Common myeloid progenitor, CD34-positive (primary cell): ENCODE data around the gene EFEMP2.

Experiments
- CTCF ChIA-PET: fragments of 350-600 bp; sonication (Branson Sonifier 250); formaldehyde crosslinking; loops from one replicate; lab custom pipeline; 2021; ENCODE audit warnings: antibody characterized with exemption; lab: Charles Lee
- POLR2A ChIA-PET: fragments of 350-600 bp; sonication (Branson Sonifier 250); formaldehyde crosslinking; loops from one replicate; lab custom pipeline; 2021; ENCODE audit warnings: antibody characterized with exemption; lab: Charles Lee
- DNase-seq, 3 donors: peaks; one replicate each; pipeline versions ENCODE4 v3.0.0 to v3.0.0-alpha.2; 2013
- H3K27ac ChIP-seq, 2 experiments: 1 replicate in 1 of 2; 2 replicates in 1 of 2; pipeline ENCODE4 v1.7.0; 2013; ENCODE audit warnings: inconsistent platforms in 2 of 2, low read length in 2 of 2, mild to moderate bottlenecking in 2 of 2, low read depth in 1 of 2, moderate library complexity in 1 of 2; ENCODE audit not compliant: severe bottlenecking in 2 of 2, insufficient read depth in 1 of 2, poor library complexity in 1 of 2
- H3K27me3 ChIP-seq, 5 experiments: replicated peaks in 2 of 5; 1 replicate in 3 of 5; 2 replicates in 2 of 5; pipeline versions ENCODE4 v1.6.1 to v1.7.0; 2013; ENCODE audit warnings: low read length in 4 of 5, mild to moderate bottlenecking in 2 of 5, moderate library complexity in 2 of 5, inconsistent platforms in 1 of 5; ENCODE audit not compliant: insufficient read depth in 5 of 5, control insufficient read depth in 4 of 5
- H3K36me3 ChIP-seq, 4 experiments: 1 replicate in 2 of 4; 2 replicates in 2 of 4; pipeline versions ENCODE4 v1.6.1 to v1.7.0; 2013; ENCODE audit warnings: low read length in 3 of 4, control low read depth in 1 of 4, mild to moderate bottlenecking in 1 of 4; ENCODE audit not compliant: control insufficient read depth in 4 of 4, insufficient read depth in 4 of 4
- H3K4me1 ChIP-seq, 4 experiments: 1 replicate in 3 of 4; 2 replicates in 1 of 4; pipeline versions ENCODE4 v1.6.1 to v1.7.1; 2013; ENCODE audit warnings: low read length in 3 of 4, mild to moderate bottlenecking in 3 of 4, control low read depth in 1 of 4, inconsistent platforms in 1 of 4, moderate library complexity in 1 of 4; ENCODE audit not compliant: control insufficient read depth in 4 of 4, insufficient read depth in 4 of 4; ENCODE audit errors: control extremely low read depth in 1 of 4
- H3K4me3 ChIP-seq, 7 experiments: 1 replicate in 4 of 7; 2 replicates in 3 of 7; pipeline versions ENCODE4 v1.5.1 to v1.7.0; 2013; ENCODE audit warnings: mild to moderate bottlenecking in 7 of 7, low read length in 6 of 7, moderate library complexity in 6 of 7, inconsistent platforms in 2 of 7, low read depth in 2 of 7, control low read depth in 1 of 7; ENCODE audit not compliant: insufficient read depth in 4 of 7, control insufficient read depth in 1 of 7; ENCODE audit errors: extremely low read depth in 1 of 7
- H3K9me3 ChIP-seq, 5 experiments: 1 replicate in 4 of 5; 2 replicates in 1 of 5; pipeline versions ENCODE4 v1.6.1 to v1.7.1; 2013; ENCODE audit warnings: low read length in 4 of 5, mild to moderate bottlenecking in 2 of 5, inconsistent platforms in 1 of 5, low read depth in 1 of 5, moderate library complexity in 1 of 5; ENCODE audit not compliant: control insufficient read depth in 4 of 5, insufficient read depth in 2 of 5; ENCODE audit errors: control extremely low read depth in 1 of 5
- WGBS: methylation state at CpG from one replicate; pipeline ENCODE4 v1.1.5; 2013; ENCODE audit not compliant: insufficient coverage; 5-methylcytosine and 5-hydroxymethylcytosine counted together

Gene EFEMP2

GRCh38 chr11:65857500-65857852, 15.1 kb downstream of the EFEMP2 start:
- peaks cover 4 to 51% (median 37%) of the 10 kb centered on the region in 4 experiments for H3K36me3 ChIP-seq
- H3K27ac ChIP-seq, result peak overlapping the region; percentile 57 to 78
- H3K9me3 ChIP-seq, result no peaks in the 10 kb centered on the region
- H3K27me3 ChIP-seq, result no peaks in the 10 kb centered on the region
- POLR2A ChIA-PET, result interaction anchor here (0.5 to 4.1 kb wide), 8 partner anchors 12 to 137 kb away, joined by 3 to 33 read pairs (median 4); partner anchors contain the start of genes CCDC85B, CTSW, FIBP and RNASEH2C
- CTCF ChIA-PET, result interaction anchor here (1.1 to 7.9 kb wide), 3 partner anchors 8 to 30 kb away, joined by 3 to 124 read pairs (median 3); partner anchors contain the start of genes CCDC85B and FIBP
- no peak for DNase-seq
- WGBS, result 0% methylated on average over 37 of the region's 49 CpGs
- peak overlapping the region; percentile 89 to 96 (median 90) for H3K4me3 ChIP-seq
- peaks cover 14 to 52% (median 49%) of the 10 kb centered on the region in 4 experiments for H3K4me1 ChIP-seq

- no peaks in the 10 kb centered on the region for H3K9me3 ChIP-seq
- 1% methylated on average over 56 of the region's 57 CpGs for WGBS
- POLR2A ChIA-PET, result interaction anchor here (1.0 to 2.1 kb wide), 5 partner anchors 13 to 136 kb away, joined by 3 to 6 read pairs (median 4); partner anchors contain the start of genes FIBP and RNASEH2C
- DNase-seq, result peak; percentile 54 to 78 (median 73)
- CTCF ChIA-PET, result interaction anchor here (7.9 kb wide), 1 partner anchor 30 kb away, joined by 124 read pairs; the partner anchor contains the start of genes CCDC85B and FIBP
- H3K4me1 ChIP-seq, result peaks cover 14 to 47% (median 46%) of the 10 kb centered on the region in 4 experiments
- peak overlapping the region; percentile 57 to 78 for H3K27ac ChIP-seq
- no peaks in the 10 kb centered on the region for H3K27me3 ChIP-seq
- H3K4me3 ChIP-seq, result peak overlapping the region; percentile 89 to 96 (median 90)
- peaks cover 4 to 51% (median 37%) of the 10 kb centered on the region in 4 experiments for H3K36me3 ChIP-seq
Observed at GRCh38 chr11:65856689-65857499, 15.7 kb downstream of the EFEMP2 start.

DNA sequence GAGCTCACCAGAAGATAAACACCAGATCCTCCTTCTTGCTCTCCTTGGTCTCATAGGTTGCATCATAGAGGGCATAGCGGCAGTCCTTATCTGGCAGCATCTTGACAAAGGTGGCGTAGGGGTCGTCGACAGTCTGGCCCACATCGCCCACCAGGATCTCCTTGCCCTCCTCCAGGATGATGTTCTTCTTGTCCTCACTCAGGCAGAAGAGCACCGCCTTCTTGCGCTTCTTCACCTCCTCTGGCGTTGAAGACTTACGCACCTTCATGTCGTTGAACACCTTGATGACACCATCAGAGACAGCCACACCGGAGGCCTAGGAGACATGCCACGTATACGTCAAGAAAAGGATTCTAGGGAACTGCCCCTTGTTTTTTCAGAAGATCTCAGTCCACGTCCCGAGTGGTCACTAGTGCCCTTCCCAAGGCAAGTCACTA, 16.7 kb downstream of the EFEMP2 start:
- no peak for DNase-seq
- peaks cover 9 to 38% (median 36%) of the 10 kb centered on the region in 4 experiments for H3K4me1 ChIP-seq
- H3K9me3 ChIP-seq, result peaks cover 0 to 7% (median 0%) of the 10 kb centered on the region in 5 experiments
- WGBS, result 96% methylated on average over 14 of the region's 15 CpGs
- peak overlapping the region in 6 of 7 experiments; percentile 89 to 96 (median 92) for H3K4me3 ChIP-seq
- POLR2A ChIA-PET, result interaction anchor here (1.4 kb wide), 1 partner anchor 14 kb away, joined by 3 read pairs; no protein-coding TSS in a partner anchor
- peak overlapping the region in 1 of 2 experiments; percentile 78 for H3K27ac ChIP-seq
- H3K27me3 ChIP-seq, result no peaks in the 10 kb centered on the region
- CTCF ChIA-PET, result interaction anchor here (7.9 kb wide), 1 partner anchor 31 kb away, joined by 124 read pairs; the partner anchor contains the start of genes CCDC85B and FIBP
- peaks cover 12 to 58% (median 43%) of the 10 kb centered on the region in 4 experiments for H3K36me3 ChIP-seq

- Histone ChIP-seq H3K4me1 (peaks cover 9 to 36% (median 33%) of the 10 kb centered on the region in 4 experiments), H3K36me3 (peaks cover 12 to 61% (median 46%) of the 10 kb centered on the region in 4 experiments), H3K27ac (no peak overlapping the region), H3K9me3 (peaks cover 0 to 7% (median 0%) of the 10 kb centered on the region in 5 experiments), H3K27me3 (no peaks in the 10 kb centered on the region), H3K4me3 (peak overlapping the region in 2 of 7 experiments; percentile 89 to 96)
- ChIA-PET CTCF (interaction anchor here (4.9 kb wide), 1 partner anchor 29 kb away, joined by 20 read pairs; no protein-coding TSS in a partner anchor), POLR2A (no interaction called here)
- 88% methylated on average over 8 of the region's 15 CpGs for WGBS
- DNase-seq, result no peak
Observed at GRCh38 chr11:65854852-65855837, 17.5 kb downstream of the EFEMP2 start.

DNA sequence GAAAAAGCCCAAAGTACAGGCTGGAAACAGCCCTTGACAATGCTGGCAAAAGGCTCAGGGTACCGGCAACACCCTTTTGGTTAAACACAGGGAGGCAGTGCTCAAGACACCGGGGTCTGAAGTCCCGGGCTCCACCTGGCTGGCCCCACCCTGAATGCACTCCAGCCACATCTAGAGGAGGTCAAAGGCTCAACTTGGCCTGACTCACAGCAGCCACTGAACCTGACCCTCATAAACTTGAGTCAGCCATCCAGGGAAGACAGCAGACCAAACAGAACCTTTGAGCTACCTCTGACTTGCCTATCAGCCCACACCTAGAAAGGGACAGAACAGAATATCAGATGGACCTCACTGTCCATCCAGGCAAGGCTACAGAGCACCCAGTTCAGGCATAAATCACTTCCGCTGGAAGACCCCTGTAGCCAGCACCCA, 18.4 kb downstream of the EFEMP2 start:
- POLR2A ChIA-PET, result no interaction called here
- DNase-seq, result no peak
- CTCF ChIA-PET, result interaction anchor here (4.9 kb wide), 1 partner anchor 30 kb away, joined by 20 read pairs; no protein-coding TSS in a partner anchor
- H3K4me3 ChIP-seq, result no peak overlapping the region
- H3K27me3 ChIP-seq, result no peaks in the 10 kb centered on the region
- H3K9me3 ChIP-seq, result peaks cover 0 to 7% (median 0%) of the 10 kb centered on the region in 5 experiments
- peaks cover 9 to 27% (median 25%) of the 10 kb centered on the region in 4 experiments for H3K4me1 ChIP-seq
- no peak overlapping the region for H3K27ac ChIP-seq
- 100% methylated on average over 3 of the region's 4 CpGs for WGBS
- H3K36me3 ChIP-seq, result peaks cover 12 to 61% (median 46%) of the 10 kb centered on the region in 4 experiments
